ENCODE results near the gene ATP5F1D. TPM values are rescaled to one million over a fixed set of nuclear protein-coding genes. Genes with fewer than 3 reads are reported as not detected.

Gene ATP5F1D
- total and polyA plus RNA-seq, 2 of the 8 experiments (the other 6 are each of a cell fraction or from before 2014, with no cell fraction given): 174 to 249 TPM

- H2BK12ac ChIP-seq (ENCODE audit: low read depth, low read length): no peak overlapping the region
- TF ChIP-seq PHF8 (conservative IDR thresholded peaks at IDR 0.05; ENCODE audit: low read depth, low read length) (no peak), CEBPB (IDR thresholded peaks at IDR 0.05; ENCODE audit: low read depth, low read length) (no peak), CREB1 (IDR thresholded peaks at IDR 0.05) (no peak), HDAC6 (IDR thresholded peaks at IDR 0.05; ENCODE audit: low read depth, low read length) (no peak), RAD21 (IDR thresholded peaks at IDR 0.05 in 1 of 2, conservative IDR thresholded peaks at IDR 0.05 in 1 of 2; ENCODE audit: low read depth in 2 of 2, low read length in 2 of 2) (peak in 1 of 2 experiments; percentile 5; a peak in 1 of 4 replicates), TEAD4 (IDR thresholded peaks at IDR 0.05; ENCODE audit: low read depth, low read length) (no peak), CHD1 (IDR thresholded peaks at IDR 0.05; ENCODE audit: low read depth, low read length) (no peak), POU5F1 (IDR thresholded peaks at IDR 0.05; ENCODE audit: low read depth, low read length) (no peak), BCL11A (IDR thresholded peaks at IDR 0.05; ENCODE audit: low read depth in 2 of 2, low read length in 2 of 2) (no peak), CBX8 (IDR thresholded peaks at IDR 0.05; ENCODE audit: borderline replicate concordance, low read depth, low read length) (no peak), CHD2 (IDR thresholded peaks at IDR 0.05; ENCODE audit: low read length) (no peak), POLR2A (IDR thresholded peaks at IDR 0.05; ENCODE audit: control extremely low read depth in 1 of 2, low read depth in 2 of 2, low read length in 2 of 2) (no peak)
- TF ChIP-seq, protein P1, sequence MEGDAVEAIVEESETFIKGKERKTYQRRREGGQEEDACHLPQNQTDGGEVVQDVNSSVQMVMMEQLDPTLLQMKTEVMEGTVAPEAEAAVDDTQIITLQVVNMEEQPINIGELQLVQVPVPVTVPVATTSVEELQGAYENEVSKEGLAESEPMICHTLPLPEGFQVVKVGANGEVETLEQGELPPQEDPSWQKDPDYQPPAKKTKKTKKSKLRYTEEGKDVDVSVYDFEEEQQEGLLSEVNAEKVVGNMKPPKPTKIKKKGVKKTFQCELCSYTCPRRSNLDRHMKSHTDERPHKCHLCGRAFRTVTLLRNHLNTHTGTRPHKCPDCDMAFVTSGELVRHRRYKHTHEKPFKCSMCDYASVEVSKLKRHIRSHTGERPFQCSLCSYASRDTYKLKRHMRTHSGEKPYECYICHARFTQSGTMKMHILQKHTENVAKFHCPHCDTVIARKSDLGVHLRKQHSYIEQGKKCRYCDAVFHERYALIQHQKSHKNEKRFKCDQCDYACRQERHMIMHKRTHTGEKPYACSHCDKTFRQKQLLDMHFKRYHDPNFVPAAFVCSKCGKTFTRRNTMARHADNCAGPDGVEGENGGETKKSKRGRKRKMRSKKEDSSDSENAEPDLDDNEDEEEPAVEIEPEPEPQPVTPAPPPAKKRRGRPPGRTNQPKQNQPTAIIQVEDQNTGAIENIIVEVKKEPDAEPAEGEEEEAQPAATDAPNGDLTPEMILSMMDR (IDR thresholded peaks at IDR 0.05; ENCODE audit: control extremely low read depth in 1 of 3, insufficient read depth in 1 of 3, low read depth in 1 of 3, low read length in 3 of 3): peak in 1 of 3 experiments; percentile 2; a peak in 1 of 4 replicates
Measured at GRCh38 chr19:1289686-1290025, 48.1 kb downstream of the ATP5F1D start.

More at GRCh38 chr19:1289686-1290025, 48.1 kb downstream of the ATP5F1D start:
- Histone ChIP-seq H3K9me3 (ENCODE audit: insufficient read depth in 2 of 2, low read depth in 1 of 2, low read length in 1 of 2) (no peaks in the 10 kb centered on the region), H2BK5ac (ENCODE audit: low read depth, low read length) (no peak overlapping the region), H4K8ac (ENCODE audit: extremely low read depth, insufficient read depth, low read length) (no peak overlapping the region), H3K23me2 (ENCODE audit: low read depth, low read length) (peaks cover 5% of the 10 kb centered on the region; the same call in 1 of the 2 replicates), H3K79me1 (ENCODE audit: low read depth, low read length) (no peaks in the 10 kb centered on the region; the same call in 1 of the 2 replicates), H4K20me1 (replicated peaks in 1 of 2; ENCODE audit: control insufficient read depth in 1 of 2, insufficient read depth in 2 of 2, low read length in 2 of 2) (peaks cover 5% of the 10 kb centered on the region in 2 experiments), H3K4me3 (ENCODE audit: extremely low read depth in 1 of 4, insufficient read depth in 2 of 4, low read depth in 3 of 4, low read length in 4 of 4) (no peak overlapping the region), H2AFZ (ENCODE audit: low read length) (no peak overlapping the region), H3K56ac (replicated peaks; ENCODE audit: insufficient read length, low read depth, low read length) (no peak overlapping the region), H3K27me3 (replicated peaks in 1 of 4; ENCODE audit: control insufficient read depth in 3 of 4, extremely low read depth in 1 of 4, insufficient read depth in 3 of 4, low read length in 3 of 4) (peaks cover 0 to 13% (median 7%) of the 10 kb centered on the region in 4 experiments; a peak in 5 of 7 replicates), H2BK120ac (replicated peaks; ENCODE audit: low read depth, low read length) (no peak overlapping the region), H4K91ac (replicated peaks; ENCODE audit: insufficient read length, low read length) (no peak overlapping the region), H3K14ac (ENCODE audit: insufficient read length) (no peak overlapping the region), H3K27ac (ENCODE audit: low read depth, low read length) (no peak overlapping the region), H4K5ac (ENCODE audit: insufficient read length, low read depth, low read length) (no peak overlapping the region), H2BK15ac (ENCODE audit: low read length) (no peak overlapping the region), H3K4me2 (ENCODE audit: insufficient read depth in 1 of 2, low read depth in 2 of 2, low read length in 2 of 2) (no peak overlapping the region), H3K36me3 (ENCODE audit: control insufficient read depth in 2 of 4, insufficient read depth in 4 of 4, low read length in 3 of 4) (no peaks in the 10 kb centered on the region), H3K79me2 (ENCODE audit: control insufficient read depth in 1 of 2, insufficient read depth in 2 of 2, low read length in 2 of 2) (no peaks in the 10 kb centered on the region), H3K4ac (replicated peaks; ENCODE audit: insufficient read length, low read depth, low read length) (no peak overlapping the region), H2AK5ac (ENCODE audit: low read depth, low read length) (no peak overlapping the region), H3K4me1 (replicated peaks in 1 of 4; ENCODE audit: control insufficient read depth in 3 of 4, insufficient read depth in 4 of 4, low read length in 3 of 4) (peaks cover 0 to 14% (median 5%) of the 10 kb centered on the region in 4 experiments; a peak in 5 of 7 replicates), H3K9ac (replicated peaks in 1 of 4; ENCODE audit: extremely low read depth in 1 of 4, low read depth in 3 of 4, low read length in 3 of 4) (no peak overlapping the region), H2BK20ac (ENCODE audit: low read length) (no peak overlapping the region), H3K18ac (ENCODE audit: extremely low read depth, low read length) (no peak overlapping the region), H3K23ac (ENCODE audit: insufficient read length) (no peak overlapping the region)
- POLR2A ChIA-PET (ENCODE audit: partially characterized antibody): interaction anchor here (0.6 to 2.5 kb wide), 3 partner anchors 14 to 22 kb away, joined by 3 to 16 read pairs (median 7); partner anchors contain the start of genes CIRBP and FAM174C
- 91% methylated on average over 8 of the region's 19 CpGs; no CpG with 5 or more reads in 1 of the 2 experiments for WGBS, 2 experiments (ENCODE audit: extremely low coverage in 1 of 2, insufficient coverage in 1 of 2, insufficient read length in 1 of 2, insufficient replicate concordance in 2 of 2, low coverage in 1 of 2, low lambda C conversion rate in 2 of 2, missing lambda C conversion rate in 1 of 2)
- DNase-seq (ENCODE audit: low read depth in 1 of 2, low spot score in 2 of 2) (no peak), FAIRE-seq (no peak)
- CTCF ChIA-PET (ENCODE audit: partially characterized antibody): no interaction called here

All from H1 (cell line).